GM19238 (cell line): Measurements from ENCODE around the gene DYNC1H1.

Source experiments
- DNase-seq: peaks from one replicate; pipeline ENCODE4 v3.0.0; 2011; ENCODE audit warnings: low spot score; ENCODE audit not compliant: insufficient read length

Gene DYNC1H1

GRCh38 chr14:101992708-101993107 is 28.3 kb downstream of the DYNC1H1 start:
- DNase-seq = peak; percentile 70

GRCh38 chr14:101997429-101998336 is 33.3 kb downstream of the DYNC1H1 start:
- DNase-seq = no peak

DNA sequence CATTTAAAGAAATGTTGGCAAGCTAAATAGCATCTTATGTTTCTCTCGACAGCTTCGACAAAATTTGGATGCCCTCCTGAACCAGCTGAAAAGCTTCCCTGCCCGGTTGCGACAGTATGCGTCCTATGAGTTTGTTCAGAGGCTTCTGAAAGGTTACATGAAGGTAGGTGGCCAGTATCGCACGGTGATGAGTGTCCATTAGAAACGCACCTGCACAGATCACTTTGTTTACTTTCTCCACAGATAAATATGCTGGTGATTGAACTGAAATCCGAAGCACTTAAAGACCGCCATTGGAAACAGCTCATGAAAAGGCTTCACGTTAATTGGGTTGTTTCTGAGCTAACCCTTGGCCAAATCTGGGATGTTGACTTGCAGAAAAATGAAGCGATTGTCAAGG is 36.5 kb downstream of the DYNC1H1 start:
- DNase-seq = no peak

GRCh38 chr14:102005336-102005735 is 41.0 kb downstream of the DYNC1H1 start:
- no peak for DNase-seq

- DNase-seq = no peak
Observed at GRCh38 chr14:102007916-102008418, 43.6 kb downstream of the DYNC1H1 start.

- no peak for DNase-seq
Observed at GRCh38 chr14:102008891-102009290, 44.5 kb downstream of the DYNC1H1 start.

DNA sequence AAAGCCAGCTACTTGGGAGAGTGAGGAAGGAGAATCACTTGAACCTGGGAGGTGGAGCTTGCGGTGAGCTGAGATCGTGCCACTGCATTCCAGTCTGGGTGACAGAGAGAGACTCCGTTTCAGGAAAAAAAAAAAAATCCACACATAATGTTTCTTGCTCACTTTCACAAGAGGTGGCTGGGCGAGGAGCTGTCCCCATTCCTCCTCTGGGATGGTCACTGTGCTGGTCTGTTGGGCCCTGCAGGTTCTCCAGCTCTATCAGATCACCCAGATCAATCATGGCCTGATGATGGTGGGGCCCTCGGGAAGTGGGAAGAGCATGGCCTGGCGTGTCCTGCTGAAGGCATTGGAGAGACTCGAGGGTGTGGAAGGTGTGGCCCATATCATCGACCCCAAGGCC is 47.3 kb downstream of the DYNC1H1 start:
- no peak for DNase-seq

DNA sequence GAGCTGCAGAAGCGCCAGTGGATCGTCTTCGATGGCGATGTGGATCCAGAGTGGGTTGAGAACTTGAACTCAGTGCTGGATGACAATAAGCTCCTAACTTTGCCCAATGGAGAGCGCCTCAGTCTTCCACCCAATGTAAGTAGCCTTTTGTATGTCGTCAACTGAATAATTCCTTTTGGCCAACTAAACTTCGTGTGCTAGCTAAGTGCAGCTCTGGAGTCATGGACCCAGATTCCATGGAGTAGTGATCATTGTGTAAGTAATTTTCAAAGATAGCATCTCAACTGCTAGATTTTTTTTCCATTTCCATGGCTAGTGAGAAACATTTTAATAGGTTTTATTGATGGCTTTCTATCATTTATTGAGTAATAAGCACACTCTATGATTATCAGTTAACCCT is 48.0 kb downstream of the DYNC1H1 start:
- no peak for DNase-seq

DNA sequence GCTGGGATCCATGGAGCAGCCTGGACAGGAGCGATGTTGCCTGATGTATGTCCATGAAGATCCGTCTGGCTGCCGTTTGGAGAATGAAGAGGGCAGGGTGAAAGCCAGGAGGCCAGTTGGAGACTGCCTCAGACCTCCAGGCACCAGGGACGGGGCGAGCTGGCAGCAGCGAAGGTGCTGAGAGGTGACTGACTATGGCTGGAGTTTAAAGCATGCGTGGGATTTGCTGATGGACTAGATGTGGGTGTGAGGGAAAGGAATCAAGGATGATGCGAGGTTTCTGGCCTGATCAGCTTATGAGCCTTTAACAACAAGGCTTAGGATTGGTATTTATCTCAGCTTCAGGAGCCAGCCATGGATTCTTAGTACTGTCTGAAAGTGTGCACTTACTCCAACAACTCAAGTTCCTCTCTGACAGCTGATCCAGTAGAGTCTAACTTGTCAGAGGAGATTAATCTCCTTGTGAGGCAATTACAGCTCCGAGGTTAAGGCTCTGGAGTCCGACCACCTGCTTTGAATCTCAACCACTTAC is 49.4 kb downstream of the DYNC1H1 start:
- no peak for DNase-seq

DNA sequence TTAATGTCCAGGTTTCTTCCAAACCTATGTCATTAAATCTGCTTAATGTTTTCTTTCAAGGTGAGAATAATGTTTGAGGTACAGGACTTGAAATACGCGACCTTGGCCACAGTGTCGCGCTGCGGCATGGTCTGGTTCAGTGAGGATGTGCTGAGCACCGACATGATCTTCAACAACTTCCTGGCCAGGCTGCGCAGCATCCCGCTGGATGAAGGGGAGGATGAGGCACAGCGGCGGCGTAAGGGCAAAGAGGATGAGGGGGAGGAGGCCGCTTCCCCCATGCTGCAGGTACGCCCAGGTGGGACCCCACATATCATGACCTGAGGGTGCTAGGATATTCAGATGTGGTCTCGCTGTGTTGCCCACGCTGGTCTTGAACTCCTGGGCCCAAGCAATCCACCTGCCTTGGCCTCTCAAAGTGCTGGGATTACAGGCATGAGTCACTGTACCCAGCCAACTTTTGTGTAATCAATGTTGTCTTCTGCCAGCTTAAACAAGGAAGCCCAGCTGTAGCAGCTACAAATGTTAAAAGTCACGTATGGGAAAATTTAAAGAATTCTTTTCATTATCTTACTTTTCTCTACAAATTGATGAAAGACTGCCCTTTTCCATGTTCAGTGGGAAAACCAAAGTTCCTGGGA is 50.8 kb downstream of the DYNC1H1 start:
- no peak for DNase-seq

DNA sequence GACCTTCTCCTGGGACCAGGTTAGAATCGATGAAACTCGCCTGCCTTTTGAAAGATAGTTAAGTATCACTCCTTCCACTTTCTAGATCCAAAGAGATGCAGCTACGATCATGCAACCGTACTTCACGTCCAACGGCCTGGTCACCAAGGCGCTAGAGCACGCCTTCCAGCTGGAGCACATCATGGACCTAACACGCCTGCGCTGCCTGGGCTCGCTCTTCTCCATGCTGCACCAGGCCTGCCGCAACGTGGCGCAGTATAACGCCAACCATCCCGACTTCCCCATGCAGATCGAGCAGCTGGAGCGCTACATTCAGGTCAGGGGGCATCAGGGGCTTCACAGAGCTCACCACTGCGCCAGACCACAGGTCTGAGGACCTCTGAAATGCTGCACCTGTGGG is 51.4 kb downstream of the DYNC1H1 start:
- DNase-seq = no peak

DNA sequence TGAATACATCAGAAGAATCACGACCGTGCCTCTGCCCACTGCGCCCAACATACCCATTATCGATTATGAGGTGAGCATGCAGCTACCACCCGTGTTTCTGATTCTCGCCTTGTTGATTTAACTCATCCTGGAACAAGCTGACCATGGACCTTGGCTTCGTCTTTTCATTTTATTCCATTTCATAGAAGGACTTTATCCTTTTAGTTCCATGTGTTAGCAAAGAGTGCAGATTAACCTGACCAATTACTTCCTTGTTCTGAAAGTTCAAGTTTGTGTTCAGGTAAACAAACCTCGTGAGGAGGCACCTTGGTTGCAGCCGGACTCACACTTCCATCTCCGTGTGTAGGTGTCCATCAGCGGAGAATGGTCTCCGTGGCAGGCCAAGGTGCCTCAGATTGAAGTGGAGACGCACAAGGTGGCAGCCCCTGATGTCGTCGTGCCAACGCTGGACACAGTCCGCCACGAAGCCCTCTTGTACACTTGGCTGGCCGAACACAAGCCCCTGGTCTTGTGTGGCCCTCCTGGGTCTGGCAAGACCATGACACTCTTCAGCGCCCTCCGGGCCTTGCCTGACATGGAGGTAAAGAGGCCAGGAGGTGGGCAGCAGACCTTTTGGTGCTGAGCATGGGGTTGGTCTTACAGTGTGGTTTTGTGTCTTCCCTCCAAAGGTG is 52.2 kb downstream of the DYNC1H1 start:
- no peak for DNase-seq

DNA sequence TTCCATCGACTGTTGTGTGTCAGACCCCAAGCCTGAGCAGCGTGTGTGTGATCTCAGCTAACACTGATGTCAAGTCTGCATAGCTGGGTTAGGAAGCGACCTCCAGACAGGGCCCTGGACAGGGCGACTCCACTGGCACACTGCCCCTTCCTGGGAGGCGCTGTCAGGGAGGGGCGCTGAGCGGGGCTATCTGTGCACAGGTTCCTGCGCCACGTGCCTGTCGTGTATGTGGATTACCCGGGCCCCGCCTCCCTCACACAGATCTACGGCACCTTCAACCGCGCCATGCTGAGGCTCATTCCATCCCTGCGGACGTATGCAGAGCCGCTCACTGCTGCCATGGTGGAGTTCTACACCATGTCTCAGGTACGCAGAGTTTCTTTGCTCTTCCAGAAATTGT is 53.9 kb downstream of the DYNC1H1 start:
- DNase-seq = no peak

DNA sequence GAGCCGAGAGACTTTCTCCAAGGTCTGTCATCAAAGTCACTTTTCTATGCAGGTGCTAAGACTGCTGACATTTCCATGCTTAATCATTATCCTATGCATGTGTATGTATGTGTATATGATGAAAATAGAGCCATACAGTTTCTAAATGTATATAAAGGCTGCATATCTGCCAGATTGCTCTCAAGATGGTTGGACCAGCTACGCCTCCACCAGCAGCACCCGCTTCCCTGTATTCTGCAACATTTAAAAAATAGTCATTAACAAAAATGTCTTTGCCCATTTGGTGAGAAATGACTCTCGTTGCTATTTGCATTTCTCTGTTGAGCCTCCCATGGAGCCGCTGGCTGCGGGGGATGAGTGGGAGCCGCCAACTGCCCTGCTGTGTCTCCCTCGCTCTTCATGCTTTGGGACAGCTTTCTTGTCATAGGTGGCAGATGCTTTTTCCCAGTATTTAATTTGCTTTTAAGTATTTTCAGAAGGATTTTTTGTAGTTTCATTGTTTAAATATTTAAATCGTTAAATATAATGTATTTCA is 54.7 kb downstream of the DYNC1H1 start:
- DNase-seq = no peak

- DNase-seq = no peak
Observed at GRCh38 chr14:102020058-102020971, 55.9 kb downstream of the DYNC1H1 start.

DNA sequence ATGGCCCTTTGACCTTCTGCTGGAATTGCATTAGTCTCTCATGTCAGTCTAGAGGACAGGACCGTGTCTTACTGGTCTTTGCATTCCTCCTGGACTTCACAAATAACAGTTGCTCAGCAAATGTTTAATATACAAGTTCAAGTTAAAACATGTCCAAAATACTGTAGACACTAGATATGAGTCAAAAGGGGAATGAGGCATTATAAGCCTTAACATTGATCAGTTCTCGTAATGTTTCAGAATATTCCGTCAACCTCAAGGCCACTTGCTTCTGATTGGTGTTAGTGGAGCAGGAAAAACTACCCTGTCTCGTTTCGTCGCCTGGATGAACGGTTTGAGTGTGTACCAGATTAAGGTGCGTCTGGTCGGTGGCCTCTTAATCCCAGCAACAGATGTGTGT is 62.6 kb downstream of the DYNC1H1 start:
- DNase-seq = no peak

DNA sequence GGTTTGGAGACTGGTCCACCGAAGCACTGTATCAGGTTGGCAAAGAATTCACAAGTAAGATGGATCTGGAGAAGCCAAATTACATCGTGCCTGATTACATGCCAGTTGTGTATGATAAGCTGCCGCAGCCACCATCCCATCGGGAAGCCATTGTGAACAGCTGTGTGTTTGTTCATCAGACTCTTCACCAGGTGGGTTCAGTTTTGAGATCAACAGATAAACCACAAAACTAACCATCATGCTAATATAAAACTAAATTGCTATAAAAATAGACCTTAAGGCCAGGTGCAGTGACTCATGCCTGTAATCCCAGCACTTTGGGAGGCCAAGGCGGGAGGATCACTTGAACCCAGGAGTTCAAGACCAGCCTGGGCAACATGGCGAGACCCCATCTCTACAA is 63.6 kb downstream of the DYNC1H1 start:
- no peak for DNase-seq

DNA sequence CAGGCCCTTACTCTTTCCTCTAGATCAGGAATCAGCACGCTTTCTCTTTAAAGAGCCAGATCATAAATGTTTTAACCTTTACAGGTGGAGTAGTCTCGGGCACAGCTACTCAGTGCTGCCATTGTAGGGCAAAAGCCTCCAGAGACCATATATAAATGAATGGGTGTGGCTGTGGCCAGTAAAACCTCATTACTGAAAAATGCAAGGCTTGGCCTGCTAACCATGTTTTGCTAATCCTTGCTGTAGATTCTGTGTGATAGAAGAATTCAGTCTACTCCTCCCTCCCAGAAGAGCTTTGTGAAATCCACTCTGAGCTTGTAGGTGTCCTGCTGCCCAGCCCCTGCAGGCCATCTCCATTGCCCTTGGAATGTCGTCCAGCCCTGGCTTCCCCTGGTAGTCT is 64.4 kb downstream of the DYNC1H1 start:
- no peak for DNase-seq

DNA sequence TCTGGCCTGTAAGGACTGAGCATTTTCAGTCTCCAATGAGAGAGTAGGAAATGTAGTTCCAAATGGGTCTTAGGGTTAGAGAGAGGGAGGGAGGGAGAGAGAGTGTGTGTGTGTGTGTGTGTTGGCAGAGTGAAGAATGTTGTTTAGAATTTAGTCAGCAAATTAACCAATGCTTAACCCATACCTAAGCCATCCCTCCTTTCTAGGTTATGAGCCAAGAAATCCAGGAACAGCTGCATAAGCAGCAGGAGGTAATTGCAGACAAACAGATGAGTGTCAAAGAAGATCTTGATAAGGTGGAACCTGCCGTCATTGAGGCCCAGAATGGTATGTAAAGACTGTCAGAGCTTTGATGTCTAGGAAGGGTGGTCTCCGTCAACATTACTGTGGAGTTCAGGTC is 65.6 kb downstream of the DYNC1H1 start:
- no peak for DNase-seq

DNA sequence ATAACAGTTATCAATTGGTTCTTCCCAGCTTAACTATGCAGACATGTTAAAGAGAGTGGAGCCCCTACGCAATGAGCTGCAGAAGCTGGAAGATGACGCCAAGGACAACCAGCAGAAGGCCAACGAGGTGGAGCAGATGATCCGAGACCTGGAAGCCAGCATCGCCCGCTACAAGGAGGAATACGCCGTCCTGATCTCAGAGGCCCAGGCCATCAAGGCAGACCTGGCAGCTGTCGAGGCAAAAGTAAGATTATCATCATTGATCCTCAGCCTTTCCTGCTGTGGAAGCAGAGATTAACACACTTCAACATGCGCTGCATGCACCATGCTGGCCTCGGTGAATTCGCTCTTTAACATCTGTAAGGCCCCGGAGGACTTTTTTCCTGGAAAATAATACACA is 68.9 kb downstream of the DYNC1H1 start:
- DNase-seq = no peak

DNA sequence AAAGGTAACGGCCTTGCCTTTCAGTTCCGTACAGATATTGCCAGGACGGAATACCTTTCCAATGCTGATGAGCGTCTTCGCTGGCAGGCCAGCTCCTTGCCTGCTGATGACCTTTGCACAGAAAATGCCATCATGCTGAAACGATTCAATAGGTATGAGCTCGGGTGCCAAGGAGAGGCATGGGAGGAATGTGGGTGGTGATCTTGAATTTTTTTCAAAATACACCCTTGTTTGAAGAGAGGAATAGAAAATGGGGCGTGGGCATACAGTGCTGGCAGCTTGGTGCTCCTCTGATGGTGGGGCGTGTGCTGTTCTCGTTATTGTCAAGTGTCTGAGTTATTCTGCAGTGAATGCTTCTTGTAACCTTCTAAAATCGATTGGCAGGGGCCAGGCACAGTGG is 69.9 kb downstream of the DYNC1H1 start:
- no peak for DNase-seq
